ENCODE results near the gene DPP7.
"Not testable (repeated sequence)": the region's sequence is repeated elsewhere in the genome, so short reads cannot be mapped to it uniquely, and the experiment has no call there.

Gene DPP7

GRCh38 chr9:137141050-137141810 lies 26.7 kb upstream of the DPP7 start:
- in situ Hi-C loops (cut with MboI; ENCODE audit: low sequenced_read_pairs): no loop called here
- H3K9me3 ChIP-seq: no peaks in the 10 kb centered on the region

GRCh38 chr9:137140151-137141012 lies 25.8 kb upstream of the DPP7 start:
- DNase-seq (ENCODE audit: low spot score in 2 of 2): no peak
- Histone ChIP-seq H3K4me1 (no peaks in the 10 kb centered on the region), H3K9me3 (no peaks in the 10 kb centered on the region), H3K36me3 (replicated peaks) (no peaks in the 10 kb centered on the region), H3K27me3 (ENCODE audit: low read depth) (peaks cover 75% of the 10 kb centered on the region), H3K4me3 (no peak overlapping the region)
- in situ Hi-C loops (cut with MboI; ENCODE audit: low sequenced_read_pairs): no loop called here

More at GRCh38 chr9:137141050-137141810, 26.7 kb upstream of the DPP7 start:
- no peak for DNase-seq (ENCODE audit: low spot score in 2 of 2)
- no peak overlapping the region for H3K4me3 ChIP-seq
- H3K4me1 ChIP-seq: no peaks in the 10 kb centered on the region
- H3K27me3 ChIP-seq (ENCODE audit: low read depth): peaks cover 78% of the 10 kb centered on the region
- no peaks in the 10 kb centered on the region for H3K36me3 ChIP-seq (replicated peaks)

- Histone ChIP-seq H3K27me3 (ENCODE audit: low read depth) (peaks cover 75% of the 10 kb centered on the region), H3K4me1 (no peaks in the 10 kb centered on the region), H3K36me3 (replicated peaks) (no peaks in the 10 kb centered on the region), H3K9me3 (no peaks in the 10 kb centered on the region), H3K4me3 (no peak overlapping the region)
- no peak for DNase-seq (ENCODE audit: low spot score in 2 of 2)
- in situ Hi-C loops (cut with MboI; ENCODE audit: low sequenced_read_pairs): no loop called here
These were observed 25.1 kb upstream of the DPP7 start for GRCh38 chr9:137139468-137140150.

GRCh38 chr9:137138722-137139467 lies 24.4 kb upstream of the DPP7 start, which contains the start of gene GRIN1:
GRIN1 (plus strand) TSS chr9:137139154; CDS start chr9:137139487, 333 bp downstream.
- H3K27me3 ChIP-seq (ENCODE audit: low read depth): peaks cover 71% of the 10 kb centered on the region
- no peaks in the 10 kb centered on the region for H3K36me3 ChIP-seq (replicated peaks)
- H3K9me3 ChIP-seq: no peaks in the 10 kb centered on the region
- in situ Hi-C loops (cut with MboI; ENCODE audit: low sequenced_read_pairs): no loop called here
- H3K4me1 ChIP-seq: no peaks in the 10 kb centered on the region
- peak in 1 of 2 experiments; percentile 62 for DNase-seq (ENCODE audit: low spot score in 2 of 2)
- H3K4me3 ChIP-seq: no peak within 1 kb of the TSS

GRCh38 chr9:137138058-137138721 lies 23.7 kb upstream of the DPP7 start:
- Histone ChIP-seq H3K4me1 (no peaks in the 10 kb centered on the region), H3K9me3 (no peaks in the 10 kb centered on the region), H3K4me3 (no peak overlapping the region), H3K27me3 (ENCODE audit: low read depth) (peaks cover 64% of the 10 kb centered on the region), H3K36me3 (replicated peaks) (no peaks in the 10 kb centered on the region)
- in situ Hi-C loops (cut with MboI; ENCODE audit: low sequenced_read_pairs): no loop called here
- DNase-seq (ENCODE audit: low spot score in 2 of 2): peak in 1 of 2 experiments; percentile 57

- H3K4me3 ChIP-seq: no peak overlapping the region
- H3K27me3 ChIP-seq (ENCODE audit: low read depth): peaks cover 55% of the 10 kb centered on the region
- DNase-seq (ENCODE audit: low spot score in 2 of 2): no peak
- no peaks in the 10 kb centered on the region for H3K9me3 ChIP-seq
- no peaks in the 10 kb centered on the region for H3K36me3 ChIP-seq (replicated peaks)
- no peaks in the 10 kb centered on the region for H3K4me1 ChIP-seq
- in situ Hi-C loops (cut with MboI; ENCODE audit: low sequenced_read_pairs): no loop called here
These were observed 22.5 kb upstream of the DPP7 start for GRCh38 chr9:137136881-137137607.

- no peak overlapping the region for H3K4me3 ChIP-seq
- no peaks in the 10 kb centered on the region for H3K9me3 ChIP-seq
- H3K4me1 ChIP-seq: no peaks in the 10 kb centered on the region
- peaks cover 48% of the 10 kb centered on the region for H3K27me3 ChIP-seq (ENCODE audit: low read depth)
- H3K36me3 ChIP-seq (replicated peaks): no peaks in the 10 kb centered on the region
- no peak for DNase-seq (ENCODE audit: low spot score in 2 of 2)
- in situ Hi-C loops (cut with MboI; ENCODE audit: low sequenced_read_pairs): no loop called here
These were observed 21.8 kb upstream of the DPP7 start for GRCh38 chr9:137136261-137136880.

GRCh38 chr9:137135154-137135553 lies 20.6 kb upstream of the DPP7 start:
- in situ Hi-C loops (cut with MboI; ENCODE audit: low sequenced_read_pairs); DNase-seq (ENCODE audit: low spot score in 2 of 2); H3K4me3 ChIP-seq; H3K4me1 ChIP-seq; H3K36me3 ChIP-seq (replicated peaks); H3K9me3 ChIP-seq: not testable (repeated sequence)
- H3K27me3 ChIP-seq (ENCODE audit: low read depth): peaks cover 36% of the 10 kb centered on the region

GRCh38 chr9:137134191-137134590 lies 19.7 kb upstream of the DPP7 start:
- no peaks in the 10 kb centered on the region for H3K36me3 ChIP-seq (replicated peaks)
- no peak for DNase-seq (ENCODE audit: low spot score in 2 of 2)
- H3K9me3 ChIP-seq: no peaks in the 10 kb centered on the region
- H3K27me3 ChIP-seq (ENCODE audit: low read depth): peaks cover 27% of the 10 kb centered on the region
- in situ Hi-C loops (cut with MboI; ENCODE audit: low sequenced_read_pairs): no loop called here
- no peak overlapping the region for H3K4me3 ChIP-seq
- no peaks in the 10 kb centered on the region for H3K4me1 ChIP-seq

- in situ Hi-C loops (cut with MboI; ENCODE audit: low sequenced_read_pairs): no loop called here
- Histone ChIP-seq H3K27me3 (ENCODE audit: low read depth) (no peaks in the 10 kb centered on the region), H3K4me3 (peak overlapping the region; percentile 73), H3K36me3 (replicated peaks) (no peaks in the 10 kb centered on the region), H3K4me1 (peaks cover 3% of the 10 kb centered on the region), H3K9me3 (no peaks in the 10 kb centered on the region)
- no peak for DNase-seq (ENCODE audit: low spot score in 2 of 2)
These were observed 15.7 kb upstream of the DPP7 start for GRCh38 chr9:137130176-137130755.

GRCh38 chr9:137129456-137130175 lies 15.1 kb upstream of the DPP7 start:
- DNase-seq (ENCODE audit: low spot score in 2 of 2): peak; percentile 90 to 93
- in situ Hi-C loops (cut with MboI; ENCODE audit: low sequenced_read_pairs): no loop called here
- no peaks in the 10 kb centered on the region for H3K36me3 ChIP-seq (replicated peaks)
- peaks cover 3% of the 10 kb centered on the region for H3K4me1 ChIP-seq
- H3K4me3 ChIP-seq: peak overlapping the region; percentile 73
- H3K9me3 ChIP-seq: no peaks in the 10 kb centered on the region
- no peaks in the 10 kb centered on the region for H3K27me3 ChIP-seq (ENCODE audit: low read depth)

All from HAP-1 (cell line).